Trophoblast cell (in vitro differentiated cells and primary cell): ENCODE results near the gene MLLT1.
A peak's percentile ranks its signal among the peaks of the same experiment; 100 is the strongest.

Experiments
- DNase-seq, 2 donors: peaks; one replicate each; pipeline ENCODE4 v3.0.0-alpha.2; 2016
- H2AFZ ChIP-seq: 2 replicates; pipeline ENCODE4 v1.6.1; 2013; ENCODE audit warnings: low read length, moderate library complexity, mild to moderate bottlenecking; ENCODE audit not compliant: insufficient read depth, poor library complexity
- H2AK5ac ChIP-seq: 2 replicates; pipeline ENCODE4 v1.6.1; 2013; ENCODE audit warnings: mild to moderate bottlenecking, low read length
- H2BK120ac ChIP-seq: 2 replicates; pipeline ENCODE4 v1.6.1; 2013; ENCODE audit warnings: low read length, mild to moderate bottlenecking, moderate library complexity; ENCODE audit not compliant: insufficient read depth, poor library complexity
- H2BK12ac ChIP-seq: 2 replicates; pipeline ENCODE4 v1.6.1; 2013; ENCODE audit warnings: mild to moderate bottlenecking, low read length, moderate library complexity
- H2BK5ac ChIP-seq: 2 replicates; pipeline ENCODE4 v1.6.1; 2013; ENCODE audit warnings: low read length, low read depth, moderate library complexity, mild to moderate bottlenecking; ENCODE audit not compliant: poor library complexity
- H3K14ac ChIP-seq: 2 replicates; pipeline ENCODE4 v1.6.1; 2013; ENCODE audit warnings: mild to moderate bottlenecking, low read length
- H3K18ac ChIP-seq: 2 replicates; pipeline ENCODE4 v1.6.1; 2013; ENCODE audit warnings: mild to moderate bottlenecking, low read length
- H3K23ac ChIP-seq: 2 replicates; pipeline ENCODE4 v1.6.1; 2013; ENCODE audit warnings: low read length
- H3K27ac ChIP-seq: 2 replicates; pipeline ENCODE4 v1.5.1; 2013; ENCODE audit warnings: low read depth, mild to moderate bottlenecking, inconsistent platforms, low read length, moderate library complexity
- H3K27me3 ChIP-seq: 2 replicates; pipeline ENCODE4 v1.6.1; 2013; ENCODE audit warnings: inconsistent platforms, mild to moderate bottlenecking, low read length, moderate library complexity; ENCODE audit not compliant: insufficient read depth
- H3K36me3 ChIP-seq, 2 experiments: 1 replicate in 1 of 2; 2 replicates in 1 of 2; pipeline ENCODE4 v1.6.1; 2013; ENCODE audit warnings: low read length in 2 of 2, mild to moderate bottlenecking in 2 of 2, moderate library complexity in 1 of 2; ENCODE audit not compliant: insufficient read depth in 2 of 2, control insufficient read depth in 1 of 2
- H3K4ac ChIP-seq: 2 replicates; pipeline ENCODE4 v1.6.1; 2013; ENCODE audit warnings: low read depth, mild to moderate bottlenecking, low read length, moderate library complexity
- H3K4me1 ChIP-seq, 2 experiments: 1 replicate in 1 of 2; 2 replicates in 1 of 2; pipeline ENCODE4 v1.6.1; 2013; ENCODE audit warnings: low read length in 2 of 2, mild to moderate bottlenecking in 2 of 2, moderate library complexity in 1 of 2; ENCODE audit not compliant: insufficient read depth in 2 of 2, control insufficient read depth in 1 of 2
- H3K4me2 ChIP-seq: 2 replicates; pipeline ENCODE4 v1.6.1; 2013; ENCODE audit warnings: inconsistent platforms, mild to moderate bottlenecking, low read length, moderate library complexity
- H3K4me3 ChIP-seq: 2 replicates; pipeline ENCODE4 v1.5.1; 2013; ENCODE audit warnings: mild to moderate bottlenecking, low read depth, low read length, inconsistent platforms
- H3K79me1 ChIP-seq: one replicate; pipeline ENCODE4 v1.6.1; 2013; ENCODE audit warnings: low read length
- H3K79me2 ChIP-seq: 2 replicates; pipeline ENCODE4 v1.6.1; 2013; ENCODE audit warnings: low read length, mild to moderate bottlenecking; ENCODE audit not compliant: control insufficient read depth, insufficient read depth, poor library complexity
- H3K9ac ChIP-seq: 2 replicates; pipeline ENCODE4 v1.6.1; 2013; ENCODE audit warnings: mild to moderate bottlenecking, low read length
- H3K9me3 ChIP-seq: 2 replicates; pipeline ENCODE4 v1.6.1; 2013; ENCODE audit warnings: low read depth, mild to moderate bottlenecking, control low read depth, inconsistent platforms, low read length; ENCODE audit not compliant: insufficient read depth
- H4K12ac ChIP-seq: 2 replicates; pipeline ENCODE4 v1.6.1; 2013; ENCODE audit warnings: low read depth, mild to moderate bottlenecking, low read length, moderate library complexity
- H4K8ac ChIP-seq: 2 replicates; pipeline ENCODE4 v1.6.1; 2013; ENCODE audit warnings: low read depth, mild to moderate bottlenecking, low read length, moderate library complexity
- H4K91ac ChIP-seq: one replicate; pipeline ENCODE4 v1.6.1; 2013; ENCODE audit warnings: low read depth, mild to moderate bottlenecking, low read length, moderate library complexity
- WGBS: extraction: QIAGEN DNeasy Blood & Tissue Kit; methylation state at CpG from one replicate; pipeline ENCODE4 v1.1.7; 2013; ENCODE audit warnings: missing lambda C conversion rate; ENCODE audit not compliant: insufficient read length, insufficient coverage; ENCODE audit errors: extremely low coverage; 5-methylcytosine and 5-hydroxymethylcytosine counted together

Gene MLLT1

DNA sequence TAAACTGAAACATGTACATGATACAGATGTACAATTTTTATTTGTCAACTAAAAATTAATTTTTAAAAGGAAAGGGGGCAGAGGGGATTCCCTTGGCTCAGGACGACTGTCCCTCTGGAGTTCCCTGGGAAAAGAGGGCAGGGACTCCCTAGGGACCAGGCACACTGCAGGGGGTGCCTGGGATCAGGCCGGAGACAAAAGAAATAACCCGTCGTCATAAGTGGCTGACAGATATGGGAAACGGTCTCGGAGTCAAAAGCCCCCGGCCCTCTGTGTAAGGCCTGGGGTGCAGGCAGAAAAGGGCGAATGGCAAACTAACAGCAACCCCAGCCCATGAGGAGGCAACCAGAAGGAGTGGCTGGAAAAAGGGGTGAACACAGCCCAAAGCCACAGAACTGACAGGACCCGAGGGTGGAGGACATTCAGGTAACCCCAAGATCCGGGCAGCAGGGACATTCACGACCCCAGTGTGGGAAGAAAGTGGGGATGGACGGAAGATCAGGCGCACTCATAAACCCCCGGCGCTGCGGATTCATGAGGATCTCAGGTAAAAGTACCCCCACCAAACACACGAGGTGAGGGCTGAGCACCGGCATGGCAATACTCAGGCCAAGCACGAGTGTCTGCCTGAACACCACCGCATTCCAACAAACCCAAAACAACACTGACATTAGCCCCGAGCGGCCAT lies 6.7 kb downstream of the MLLT1 start:
- Histone ChIP-seq H3K18ac (peak overlapping the region; percentile 36), H3K36me3 (peaks cover 30 to 33% of the 10 kb centered on the region in 2 experiments), H4K8ac (no peak overlapping the region), H3K9ac (no peak overlapping the region), H2BK5ac (peak overlapping the region; percentile 23), H4K12ac (no peak overlapping the region), H2BK120ac (no peak overlapping the region), H3K27me3 (no peaks in the 10 kb centered on the region), H3K79me2 (peaks cover 34% of the 10 kb centered on the region), H3K23ac (no peak overlapping the region), H3K4me1 (peaks cover 43% of the 10 kb centered on the region in 2 experiments), H2AFZ (peak overlapping the region; percentile 40), H4K91ac (no peak overlapping the region), H3K79me1 (peaks cover 2% of the 10 kb centered on the region), H3K4me2 (no peak overlapping the region), H2BK12ac (no peak overlapping the region), H3K14ac (peak overlapping the region; percentile 36), H3K9me3 (no peaks in the 10 kb centered on the region), H3K4ac (peak overlapping the region; percentile 9), H3K27ac (peak overlapping the region; percentile 44), H3K4me3 (no peak overlapping the region), H2AK5ac (no peak overlapping the region)
- no peak for DNase-seq
- no CpG with 5 or more reads among the region's 22 CpGs for WGBS

DNA sequence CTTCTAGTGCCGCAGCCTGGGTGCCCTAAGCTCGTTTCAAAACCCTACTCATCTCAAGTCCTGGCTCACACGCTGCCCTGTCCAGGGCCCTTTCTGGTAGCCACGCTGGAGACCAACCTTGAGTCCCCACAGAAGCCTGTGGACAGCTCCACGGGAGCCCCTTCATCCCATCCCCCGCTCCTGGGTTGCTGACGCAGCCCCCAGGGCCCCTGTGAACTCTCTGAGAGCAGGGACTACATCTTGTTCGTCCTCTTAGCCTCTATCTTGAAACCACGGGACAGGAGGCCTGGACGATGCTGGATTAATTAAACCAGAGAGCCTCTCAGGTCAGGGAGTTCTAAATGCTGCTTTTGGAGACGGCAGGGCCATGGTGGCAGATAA lies 7.4 kb downstream of the MLLT1 start:
- Histone ChIP-seq H3K14ac (no peak overlapping the region), H3K23ac (no peak overlapping the region), H2BK5ac (peak overlapping the region; percentile 59), H2BK12ac (no peak overlapping the region), H3K4me1 (peaks cover 40% of the 10 kb centered on the region in 2 experiments), H3K79me1 (peaks cover 2% of the 10 kb centered on the region), H3K4me3 (no peak overlapping the region), H4K12ac (no peak overlapping the region), H2BK120ac (peak overlapping the region; percentile 33), H3K4ac (peak overlapping the region; percentile 23), H3K79me2 (peaks cover 31% of the 10 kb centered on the region), H3K36me3 (peaks cover 34 to 40% of the 10 kb centered on the region in 2 experiments), H2AK5ac (no peak overlapping the region), H4K91ac (no peak overlapping the region), H4K8ac (no peak overlapping the region), H3K27me3 (no peaks in the 10 kb centered on the region), H3K9ac (no peak overlapping the region), H3K4me2 (peak overlapping the region; percentile 3), H2AFZ (no peak overlapping the region), H3K18ac (no peak overlapping the region), H3K27ac (peak overlapping the region; percentile 60), H3K9me3 (no peaks in the 10 kb centered on the region)
- no CpG with 5 or more reads among the region's 11 CpGs for WGBS
- DNase-seq: no peak

DNA sequence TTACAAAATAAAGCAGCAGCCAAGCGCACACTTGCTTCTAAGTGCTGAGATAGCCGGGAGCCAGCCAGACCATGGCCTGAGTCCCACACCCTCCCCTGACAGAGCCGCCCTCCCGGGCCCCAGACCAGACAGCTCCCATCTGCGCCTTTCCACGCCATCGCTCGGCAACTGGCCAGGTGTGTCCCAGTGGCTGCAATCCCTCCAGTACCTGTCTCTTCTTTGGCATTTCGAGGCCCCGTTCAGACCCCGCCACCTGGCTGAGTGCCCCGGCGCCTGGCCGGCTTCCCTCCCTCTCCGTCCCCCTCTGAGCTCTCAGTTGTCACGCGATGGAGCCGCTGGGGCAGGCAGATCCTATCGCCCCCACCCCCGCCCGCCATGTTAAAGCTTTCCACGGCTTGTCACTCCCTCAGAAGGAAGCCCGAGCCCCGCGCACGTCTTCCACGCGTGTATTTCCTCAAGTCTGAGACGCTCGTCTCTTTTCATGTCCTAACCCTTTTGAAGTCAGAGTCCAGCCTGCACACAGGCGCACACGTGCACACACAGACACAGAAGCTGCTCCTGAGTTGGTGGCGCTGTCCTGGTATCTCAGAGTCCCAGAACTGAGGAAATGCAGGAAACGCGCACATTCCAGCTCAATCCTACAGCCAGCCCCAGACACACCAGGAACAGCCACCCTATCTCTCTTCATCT lies 7.9 kb downstream of the MLLT1 start:
- no peaks in the 10 kb centered on the region for H3K27me3 ChIP-seq
- H3K18ac ChIP-seq: no peak overlapping the region
- H2BK120ac ChIP-seq: peak overlapping the region; percentile 33
- H3K23ac ChIP-seq: no peak overlapping the region
- H3K4me3 ChIP-seq: no peak overlapping the region
- no peak overlapping the region for H2AK5ac ChIP-seq
- no peak for DNase-seq
- H3K27ac ChIP-seq: peak overlapping the region; percentile 60
- H4K91ac ChIP-seq: no peak overlapping the region
- peaks cover 36 to 38% of the 10 kb centered on the region in 2 experiments for H3K4me1 ChIP-seq
- H3K79me2 ChIP-seq: peaks cover 29% of the 10 kb centered on the region
- H4K12ac ChIP-seq: no peak overlapping the region
- no peak overlapping the region for H3K4me2 ChIP-seq
- H2AFZ ChIP-seq: no peak overlapping the region
- no peaks in the 10 kb centered on the region for H3K9me3 ChIP-seq
- H3K14ac ChIP-seq: no peak overlapping the region
- no peak overlapping the region for H2BK5ac ChIP-seq
- WGBS: no CpG with 5 or more reads among the region's 35 CpGs
- H3K4ac ChIP-seq: peak overlapping the region; percentile 16
- no peak overlapping the region for H3K9ac ChIP-seq
- H3K36me3 ChIP-seq: peaks cover 37 to 42% of the 10 kb centered on the region in 2 experiments
- H4K8ac ChIP-seq: no peak overlapping the region
- H2BK12ac ChIP-seq: no peak overlapping the region
- peaks cover 2% of the 10 kb centered on the region for H3K79me1 ChIP-seq

DNA sequence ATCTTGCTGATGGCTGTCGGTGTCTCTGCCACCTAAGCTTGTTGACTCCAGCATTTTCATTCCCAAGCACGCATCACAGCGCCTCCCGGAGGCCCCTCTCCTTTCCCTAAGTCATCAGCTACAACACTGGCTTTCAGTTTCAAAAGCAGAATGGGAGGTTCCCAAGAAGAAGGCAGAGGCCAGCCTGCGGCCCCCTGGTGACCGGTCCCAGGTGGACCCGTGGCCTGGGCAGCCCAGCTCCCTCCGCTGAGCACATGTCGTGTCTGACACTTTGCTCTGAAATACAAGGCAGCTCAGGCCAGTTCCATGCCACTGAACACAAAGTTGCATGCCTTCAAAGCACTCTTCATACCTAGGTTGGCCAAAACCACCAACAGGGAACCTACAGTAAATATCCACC lies 8.5 kb downstream of the MLLT1 start:
- peaks cover 27% of the 10 kb centered on the region for H3K79me2 ChIP-seq
- H4K91ac ChIP-seq: no peak overlapping the region
- H3K14ac ChIP-seq: no peak overlapping the region
- H2BK12ac ChIP-seq: no peak overlapping the region
- H3K4me3 ChIP-seq: no peak overlapping the region
- H3K23ac ChIP-seq: peak overlapping the region; percentile 47
- no peak overlapping the region for H3K27ac ChIP-seq
- peaks cover 30 to 35% of the 10 kb centered on the region in 2 experiments for H3K4me1 ChIP-seq
- H3K18ac ChIP-seq: no peak overlapping the region
- no peak overlapping the region for H4K8ac ChIP-seq
- H2AK5ac ChIP-seq: no peak overlapping the region
- peaks cover 37 to 43% of the 10 kb centered on the region in 2 experiments for H3K36me3 ChIP-seq
- no peak overlapping the region for H2AFZ ChIP-seq
- no peak overlapping the region for H3K4me2 ChIP-seq
- H3K9ac ChIP-seq: no peak overlapping the region
- peak overlapping the region; percentile 73 for H3K4ac ChIP-seq
- peaks cover 2% of the 10 kb centered on the region for H3K79me1 ChIP-seq
- DNase-seq: no peak
- no peak overlapping the region for H2BK5ac ChIP-seq
- H3K9me3 ChIP-seq: no peaks in the 10 kb centered on the region
- no peak overlapping the region for H4K12ac ChIP-seq
- H2BK120ac ChIP-seq: no peak overlapping the region
- no peaks in the 10 kb centered on the region for H3K27me3 ChIP-seq
- WGBS: no CpG with 5 or more reads among the region's 9 CpGs
